H9 (cell line): ENCODE results near the gene C1QL1. TPM values are rescaled to one million over a fixed set of nuclear protein-coding genes. Genes with fewer than 3 reads are reported as not detected.

Source experiments
- DNase-seq: peaks from one replicate; pipeline ENCODE4 v3.0.0-alpha.2; 2017
- H2AFZ ChIP-seq: one replicate; pipeline ENCODE4 v1.6.1; 2013; ENCODE audit warnings: mild to moderate bottlenecking, low read length, control low read depth, moderate library complexity
- H2AK5ac ChIP-seq: 2 replicates; pipeline ENCODE4 v1.6.1; 2013; ENCODE audit warnings: low read length, control low read depth, mixed read lengths; ENCODE audit not compliant: insufficient read length
- H2BK120ac ChIP-seq: one replicate; pipeline ENCODE4 v1.6.1; 2013; ENCODE audit warnings: low read depth, mild to moderate bottlenecking, low read length, control low read depth, inconsistent platforms; ENCODE audit not compliant: poor library complexity, severe bottlenecking
- H2BK12ac ChIP-seq: 2 replicates; pipeline ENCODE4 v1.6.1; 2013; ENCODE audit warnings: low read length, control low read depth, mixed read lengths, low read depth; ENCODE audit not compliant: insufficient read length
- H2BK15ac ChIP-seq: 2 replicates; pipeline ENCODE4 v1.6.1; 2013; ENCODE audit warnings: low read depth, low read length, control low read depth
- H2BK20ac ChIP-seq: one replicate; pipeline ENCODE4 v1.6.1; 2013; ENCODE audit warnings: low read depth, mild to moderate bottlenecking, low read length, control low read depth, inconsistent platforms; ENCODE audit not compliant: poor library complexity, severe bottlenecking
- H2BK5ac ChIP-seq: 2 replicates; pipeline ENCODE4 v1.6.1; 2013; ENCODE audit warnings: low read length, control low read depth, mixed read lengths; ENCODE audit not compliant: insufficient read length
- H3K14ac ChIP-seq: 2 replicates; pipeline ENCODE4 v1.6.1; 2013; ENCODE audit warnings: low read length, control low read depth; ENCODE audit not compliant: insufficient read depth
- H3K18ac ChIP-seq: 2 replicates; pipeline ENCODE4 v1.6.1; 2013; ENCODE audit warnings: low read depth, mild to moderate bottlenecking, mixed read lengths, low read length, control low read depth; ENCODE audit not compliant: insufficient read length
- H3K23ac ChIP-seq: 2 replicates; pipeline ENCODE4 v1.6.1; 2013; ENCODE audit warnings: low read length, control low read depth, mixed read lengths, low read depth; ENCODE audit not compliant: insufficient read length
- H3K23me2 ChIP-seq: 2 replicates; pipeline ENCODE4 v1.6.1; 2013; ENCODE audit warnings: low read depth, mild to moderate bottlenecking, mixed read lengths, low read length, control low read depth; ENCODE audit not compliant: insufficient read length, poor library complexity, severe bottlenecking
- H3K27ac ChIP-seq: 2 replicates; pipeline ENCODE4 v1.5.1; 2013; ENCODE audit warnings: low read length, control low read depth, mixed read lengths, low read depth; ENCODE audit not compliant: insufficient read length
- H3K27me3 ChIP-seq: 2 replicates; pipeline ENCODE4 v1.6.1; 2013; ENCODE audit warnings: low read length, control low read depth, inconsistent platforms; ENCODE audit not compliant: insufficient read depth
- H3K4ac ChIP-seq: 2 replicates; pipeline ENCODE4 v1.6.1; 2013; ENCODE audit warnings: low read depth, mild to moderate bottlenecking, control low read depth, inconsistent platforms, low read length, moderate library complexity
- H3K4me1 ChIP-seq: 2 replicates; pipeline ENCODE4 v1.6.1; 2013; ENCODE audit warnings: low read length, control low read depth, inconsistent platforms; ENCODE audit not compliant: insufficient read depth
- H3K4me2 ChIP-seq: 2 replicates; pipeline ENCODE4 v1.6.1; 2013; ENCODE audit warnings: low read length, control low read depth, mixed read lengths; ENCODE audit not compliant: insufficient read length, insufficient read depth
- H3K56ac ChIP-seq: 2 replicates; pipeline ENCODE4 v1.6.1; 2013; ENCODE audit warnings: low read depth, mild to moderate bottlenecking, mixed read lengths, low read length, control low read depth; ENCODE audit not compliant: insufficient read length
- H3K79me1 ChIP-seq: 2 replicates; pipeline ENCODE4 v1.6.1; 2013; ENCODE audit warnings: low read depth, mild to moderate bottlenecking, moderate library complexity, low read length, control low read depth, inconsistent platforms; ENCODE audit not compliant: insufficient read depth, poor library complexity, severe bottlenecking
- H3K79me2 ChIP-seq: 2 replicates; pipeline ENCODE4 v1.6.1; 2013; ENCODE audit warnings: low read length, control low read depth, inconsistent platforms; ENCODE audit not compliant: insufficient read depth
- H3K9ac ChIP-seq: 2 replicates; pipeline ENCODE4 v1.6.1; 2013; ENCODE audit warnings: low read length, control low read depth, mixed read lengths; ENCODE audit not compliant: insufficient read length; ENCODE audit errors: extremely low read depth
- H3K9me3 ChIP-seq: one replicate; pipeline ENCODE4 v1.6.1; 2013; ENCODE audit warnings: low read depth, low read length, inconsistent platforms; ENCODE audit not compliant: control insufficient read depth
- H3T11ph ChIP-seq: one replicate; pipeline ENCODE4 v1.6.1; 2013; ENCODE audit warnings: mild to moderate bottlenecking, low read length, control low read depth, inconsistent platforms
- H4K20me1 ChIP-seq: one replicate; pipeline ENCODE4 v1.6.1; 2013; ENCODE audit not compliant: control insufficient read depth, insufficient read length, insufficient read depth
- H4K5ac ChIP-seq: 2 replicates; pipeline ENCODE4 v1.6.1; 2013; ENCODE audit warnings: low read depth, mild to moderate bottlenecking, mixed read lengths, low read length, control low read depth; ENCODE audit not compliant: insufficient read length
- H4K8ac ChIP-seq: replicated peaks from 2 replicates; pipeline ENCODE4 v1.6.1; 2013; ENCODE audit warnings: low read length, control low read depth, mixed read lengths, low read depth; ENCODE audit not compliant: insufficient read length
- H4K91ac ChIP-seq: 2 replicates; pipeline ENCODE4 v1.6.1; 2013; ENCODE audit warnings: low read depth, mild to moderate bottlenecking, moderate library complexity, mixed read lengths, low read length, control low read depth; ENCODE audit not compliant: insufficient read length
- H3K27ac Mint-ChIP-seq, 3 experiments: 2 replicates in 2 of 3; 3 replicates in 1 of 3; pipeline ENCODE4 v1.8.0; 2020 to 2021; ENCODE audit warnings: mixed read lengths in 3 of 3, mild to moderate bottlenecking in 1 of 3, moderate library complexity in 1 of 3
- H3K27me3 Mint-ChIP-seq: 2 replicates; pipeline ENCODE4 v1.8.0; 2021; ENCODE audit warnings: low read depth, mild to moderate bottlenecking, moderate library complexity, mixed read lengths
- H3K36me3 Mint-ChIP-seq, 3 experiments: 2 replicates in 2 of 3; 3 replicates in 1 of 3; pipeline ENCODE4 v1.8.0; 2020 to 2021; ENCODE audit warnings: low read depth in 3 of 3, mixed read lengths in 3 of 3; ENCODE audit not compliant: insufficient read depth in 1 of 3
- H3K4me1 Mint-ChIP-seq, 2 experiments: 2 replicates each; pipeline ENCODE4 v1.8.0; 2020; ENCODE audit warnings: mixed read lengths in 2 of 2
- H3K4me3 Mint-ChIP-seq, 2 experiments: 2 replicates in 1 of 2; 3 replicates in 1 of 2; pipeline ENCODE4 v1.8.0; 2020 to 2021; ENCODE audit warnings: mild to moderate bottlenecking in 2 of 2, mixed read lengths in 2 of 2, moderate library complexity in 1 of 2
- H3K9me3 Mint-ChIP-seq, 2 experiments: 2 replicates in 1 of 2; 3 replicates in 1 of 2; pipeline ENCODE4 v1.8.0; 2020; ENCODE audit warnings: mild to moderate bottlenecking in 2 of 2, mixed read lengths in 2 of 2, moderate library complexity in 1 of 2
- WGBS: extraction: QIAGEN DNeasy Blood & Tissue Kit; methylation state at CpG from one replicate; pipeline ENCODE4 v1.1.7; 2013; ENCODE audit warnings: missing lambda C conversion rate, low lambda C conversion rate, mixed read lengths; ENCODE audit not compliant: insufficient read length; ENCODE audit errors: extremely low coverage; 5-methylcytosine and 5-hydroxymethylcytosine counted together
- total RNA-seq: library from RNA; stranded (reverse); gene quantifications from 2 replicates; pipeline ENCODE4 v1.2.1, GENCODE V29; 2021
- TF ChIP-seq, protein P1 (sequence below): fragments of 200-600 bp; sonication (generic); conservative IDR thresholded peaks from 3 replicates; pipeline ENCODE4 v1.8.0; 2021; ENCODE audit warnings: antibody characterized with exemption, mild to moderate bottlenecking

Gene C1QL1
- total RNA-seq, 1 experiment from 2014 or later = 6.0 TPM

DNA sequence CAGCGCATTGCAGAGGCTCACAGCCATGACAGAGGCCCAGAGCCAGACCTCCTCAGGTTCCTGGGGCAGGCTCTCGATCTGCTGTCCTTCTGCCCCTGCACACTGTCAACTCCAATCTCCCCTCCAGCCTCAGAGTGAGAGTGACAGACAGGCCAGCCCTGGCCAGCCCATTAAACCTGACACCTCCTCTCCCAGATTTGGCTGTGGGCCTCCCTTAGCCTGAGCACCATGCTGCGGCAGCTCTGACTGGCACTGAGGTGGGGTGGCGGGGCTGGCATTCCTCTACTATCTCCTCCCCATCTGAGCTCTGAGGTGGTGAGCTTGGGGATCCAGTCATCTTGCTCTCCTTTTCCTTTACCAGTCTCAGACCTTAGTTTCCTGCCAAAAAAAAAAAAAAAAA is 15.5 kb upstream of the C1QL1 start:
- Histone ChIP-seq H3K56ac (no peak overlapping the region), H3K23ac (no peak overlapping the region), H3K27ac (no peak overlapping the region), H3K9ac (no peak overlapping the region), H2AK5ac (no peak overlapping the region), H3K4me1 (no peaks in the 10 kb centered on the region), H2AFZ (no peak overlapping the region), H2BK5ac (no peak overlapping the region), H3T11ph (no peak overlapping the region), H4K91ac (no peak overlapping the region), H2BK12ac (no peak overlapping the region), H3K18ac (no peak overlapping the region), H3K79me2 (no peaks in the 10 kb centered on the region), H3K4me2 (no peak overlapping the region), H3K23me2 (no peaks in the 10 kb centered on the region), H3K14ac (no peak overlapping the region), H4K5ac (no peak overlapping the region), H4K8ac (no peak overlapping the region), H3K9me3 (no peaks in the 10 kb centered on the region), H3K27me3 (no peaks in the 10 kb centered on the region), H3K79me1 (no peaks in the 10 kb centered on the region), H2BK15ac (no peak overlapping the region), H2BK120ac (no peak overlapping the region), H3K4ac (no peak overlapping the region), H2BK20ac (no peak overlapping the region), H4K20me1 (no peaks in the 10 kb centered on the region)
- H3K9me3 Mint-ChIP-seq = peaks cover 2 to 3% of the 10 kb centered on the region in 2 experiments; a peak in 2 of 5 replicates
- TF ChIP-seq, protein P1, sequence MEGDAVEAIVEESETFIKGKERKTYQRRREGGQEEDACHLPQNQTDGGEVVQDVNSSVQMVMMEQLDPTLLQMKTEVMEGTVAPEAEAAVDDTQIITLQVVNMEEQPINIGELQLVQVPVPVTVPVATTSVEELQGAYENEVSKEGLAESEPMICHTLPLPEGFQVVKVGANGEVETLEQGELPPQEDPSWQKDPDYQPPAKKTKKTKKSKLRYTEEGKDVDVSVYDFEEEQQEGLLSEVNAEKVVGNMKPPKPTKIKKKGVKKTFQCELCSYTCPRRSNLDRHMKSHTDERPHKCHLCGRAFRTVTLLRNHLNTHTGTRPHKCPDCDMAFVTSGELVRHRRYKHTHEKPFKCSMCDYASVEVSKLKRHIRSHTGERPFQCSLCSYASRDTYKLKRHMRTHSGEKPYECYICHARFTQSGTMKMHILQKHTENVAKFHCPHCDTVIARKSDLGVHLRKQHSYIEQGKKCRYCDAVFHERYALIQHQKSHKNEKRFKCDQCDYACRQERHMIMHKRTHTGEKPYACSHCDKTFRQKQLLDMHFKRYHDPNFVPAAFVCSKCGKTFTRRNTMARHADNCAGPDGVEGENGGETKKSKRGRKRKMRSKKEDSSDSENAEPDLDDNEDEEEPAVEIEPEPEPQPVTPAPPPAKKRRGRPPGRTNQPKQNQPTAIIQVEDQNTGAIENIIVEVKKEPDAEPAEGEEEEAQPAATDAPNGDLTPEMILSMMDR = no peak
- WGBS = no CpG with 5 or more reads among the region's 4 CpGs
- H3K27me3 Mint-ChIP-seq = peaks cover 42% of the 10 kb centered on the region
- H3K4me1 Mint-ChIP-seq = peaks cover 12 to 25% of the 10 kb centered on the region in 2 experiments
- H3K4me3 Mint-ChIP-seq = no peak overlapping the region
- H3K36me3 Mint-ChIP-seq = no peaks in the 10 kb centered on the region; a peak in 1 of 7 replicates
- DNase-seq = no peak
- H3K27ac Mint-ChIP-seq = no peak overlapping the region
